AG20443 (cell line): ENCODE results near the gene TAF5L.

ENCODE experiments used
- DNase-seq: peaks from one replicate; pipeline ENCODE4 v3.0.0; 2012; ENCODE audit warnings: low spot score, mixed read lengths

Gene TAF5L

DNA sequence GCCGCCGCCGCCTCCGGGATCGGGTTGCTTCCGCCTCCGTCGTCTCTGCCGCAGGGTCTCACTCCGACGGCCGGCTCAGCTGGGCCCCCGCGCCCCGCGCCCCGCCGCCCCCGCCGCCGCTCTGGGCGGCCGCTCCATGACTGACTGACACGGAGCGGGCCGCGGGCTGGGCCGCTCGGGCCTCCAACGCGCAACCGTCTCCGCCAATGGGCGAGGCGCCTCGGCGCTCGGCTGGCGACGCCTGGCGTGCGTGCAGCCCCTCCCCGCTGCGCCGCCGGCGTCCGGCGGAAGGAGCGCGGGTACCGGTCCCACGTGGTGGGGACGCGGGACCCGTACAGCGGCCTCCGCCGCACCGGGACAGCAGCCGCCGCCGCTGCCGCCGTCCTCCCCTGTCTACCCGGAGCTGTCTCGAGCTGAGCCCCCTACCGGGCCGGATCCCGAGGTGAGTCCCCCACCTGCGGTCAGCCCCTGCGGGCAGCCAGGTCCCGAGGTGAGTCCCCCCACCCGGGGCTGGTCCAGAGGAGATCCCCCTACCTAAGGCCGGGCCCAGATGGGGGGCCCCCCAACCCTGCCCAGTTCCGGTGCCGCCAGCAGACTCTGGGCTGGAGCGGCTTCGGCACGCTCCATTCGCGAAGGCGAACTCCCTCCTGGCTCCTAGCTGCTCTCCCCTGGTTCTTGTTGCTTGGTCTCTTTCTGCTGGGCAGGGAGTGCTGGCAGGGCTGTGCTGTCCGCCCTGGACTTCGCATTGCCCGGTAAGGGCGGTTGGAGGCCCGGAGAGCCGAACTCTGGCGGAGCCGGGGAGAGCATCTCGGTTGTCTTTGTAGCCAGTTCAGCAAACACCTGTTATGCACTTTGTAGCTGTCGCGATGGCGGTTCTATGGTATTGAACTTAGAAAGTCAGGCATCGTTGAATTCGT lies at the start of gene TAF5L, which contains the start of gene URB2:
Gene TAF5L (minus strand): TSS at position 208 of the 917 bp plus-strand sequence. CDS start 11,640 bp downstream, outside the sequence.
Gene URB2 (plus strand): TSS at position 333 of the 917 bp plus-strand sequence. CDS start 1,387 bp downstream, outside the sequence.
- DNase-seq = peak; percentile 98

DNA sequence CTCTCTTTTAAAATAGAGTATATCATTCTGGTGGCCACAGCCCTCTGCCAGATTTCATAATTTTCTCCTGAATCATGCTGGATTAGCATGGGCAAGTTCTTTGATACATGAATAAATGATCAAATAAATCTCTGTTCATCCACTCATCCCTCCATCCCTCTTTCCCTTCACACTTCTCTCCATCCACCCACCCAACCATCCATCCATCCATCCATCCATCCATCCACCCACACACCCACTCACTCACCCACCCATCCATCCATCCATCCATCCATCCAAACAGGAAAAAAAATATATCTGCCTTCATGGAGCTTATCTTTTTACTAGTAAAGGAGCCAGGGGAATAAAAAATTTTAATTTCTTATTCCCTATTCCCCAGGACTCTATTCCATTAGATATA lies 49.5 kb upstream of the TAF5L start:
- no peak for DNase-seq

DNA sequence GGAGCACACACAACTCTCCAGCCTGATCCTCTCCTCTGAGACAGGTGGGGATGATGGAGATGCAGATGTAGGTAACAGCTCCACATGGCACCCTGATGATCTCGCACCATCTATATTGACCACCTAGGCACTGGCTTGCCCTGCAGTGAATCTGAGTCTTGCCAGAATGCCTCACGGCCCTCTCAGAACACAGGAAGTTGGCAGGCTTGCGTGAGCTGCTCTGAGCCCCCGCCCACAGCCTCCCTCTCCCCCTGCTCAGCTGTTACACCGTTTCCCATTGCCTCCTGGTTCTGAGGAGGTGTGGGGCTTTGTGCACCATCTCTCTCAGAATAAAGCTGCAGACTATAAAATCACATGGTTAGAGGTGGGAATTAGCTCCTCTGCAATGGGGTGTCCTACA lies 48.1 kb upstream of the TAF5L start:
- DNase-seq = no peak

DNA sequence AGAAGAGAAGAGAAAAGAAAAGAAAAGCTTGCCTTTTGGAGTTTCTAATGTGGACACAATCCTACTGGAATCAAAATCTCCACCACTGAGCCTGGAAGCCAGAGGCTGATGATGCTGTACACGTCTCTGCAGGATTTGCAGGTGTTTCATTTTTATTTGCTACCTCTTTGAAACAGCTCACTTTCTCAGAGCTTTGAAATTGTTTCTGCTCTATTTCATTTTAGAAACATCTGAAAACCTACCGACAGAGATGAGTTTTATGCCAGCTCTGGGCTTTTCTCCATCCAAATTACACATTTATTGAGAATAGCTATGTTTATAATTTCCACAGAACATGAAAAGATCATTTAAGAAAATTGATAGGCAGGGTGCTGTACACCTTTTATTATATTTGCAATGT lies 46.3 kb upstream of the TAF5L start:
- DNase-seq = no peak

DNA sequence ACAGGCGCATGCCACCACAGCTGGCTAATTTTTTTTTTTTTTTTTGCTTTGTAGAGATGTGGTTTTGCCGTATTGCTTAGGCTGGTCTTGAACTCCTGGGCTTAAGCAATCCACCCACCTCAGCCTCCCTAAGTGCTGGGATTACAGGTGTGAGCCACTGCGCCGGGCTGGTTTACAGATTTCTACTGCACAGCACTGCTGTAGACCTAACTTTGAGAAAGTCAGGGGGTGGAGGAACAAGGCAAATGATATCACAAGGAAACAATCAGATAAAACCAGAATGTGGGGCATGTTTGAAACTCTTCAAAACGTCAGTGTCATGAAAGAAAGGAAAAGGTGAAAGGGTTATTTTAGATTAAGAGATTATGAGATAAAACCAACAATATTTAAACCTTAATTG lies 45.4 kb upstream of the TAF5L start:
- DNase-seq = no peak

DNA sequence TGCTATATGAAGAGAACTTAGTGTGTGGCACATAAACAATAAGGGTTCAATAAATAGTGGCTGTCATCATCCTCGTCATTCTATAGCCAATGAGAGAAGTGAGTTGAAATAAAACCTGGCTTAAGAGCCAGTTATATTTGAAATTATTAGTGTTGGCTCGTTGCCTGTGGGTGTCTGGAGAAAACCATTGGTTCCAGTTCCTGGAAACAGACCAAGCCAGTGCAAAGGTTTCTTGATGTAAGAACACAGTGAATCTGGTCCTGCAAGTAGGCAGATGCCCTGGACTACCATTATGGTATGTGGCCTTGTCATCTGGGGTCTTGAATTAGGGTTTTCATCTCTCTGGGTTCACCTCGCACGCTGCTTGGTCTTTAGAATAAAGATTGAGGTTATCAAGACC lies 43.4 kb upstream of the TAF5L start:
- DNase-seq = no peak

DNA sequence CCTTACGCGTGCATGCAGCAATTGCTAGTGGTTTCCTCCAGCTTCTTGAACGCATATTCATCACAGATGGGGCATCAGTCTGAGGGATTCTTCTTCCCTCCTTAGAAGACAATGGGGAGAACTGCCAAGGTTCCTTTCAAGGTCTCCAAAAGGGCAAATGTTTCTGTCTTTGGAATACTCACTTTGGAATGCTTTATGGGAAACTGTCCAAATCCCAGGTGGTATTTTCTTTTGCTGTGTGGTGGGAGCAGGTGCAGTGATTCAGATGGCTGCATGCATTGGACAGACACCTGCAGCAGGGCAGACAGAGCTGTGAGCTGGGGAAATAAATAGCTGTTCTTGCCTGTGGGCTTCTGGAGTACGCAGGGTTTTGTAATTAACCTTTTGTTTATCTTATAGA lies 40.7 kb upstream of the TAF5L start:
- no peak for DNase-seq

DNA sequence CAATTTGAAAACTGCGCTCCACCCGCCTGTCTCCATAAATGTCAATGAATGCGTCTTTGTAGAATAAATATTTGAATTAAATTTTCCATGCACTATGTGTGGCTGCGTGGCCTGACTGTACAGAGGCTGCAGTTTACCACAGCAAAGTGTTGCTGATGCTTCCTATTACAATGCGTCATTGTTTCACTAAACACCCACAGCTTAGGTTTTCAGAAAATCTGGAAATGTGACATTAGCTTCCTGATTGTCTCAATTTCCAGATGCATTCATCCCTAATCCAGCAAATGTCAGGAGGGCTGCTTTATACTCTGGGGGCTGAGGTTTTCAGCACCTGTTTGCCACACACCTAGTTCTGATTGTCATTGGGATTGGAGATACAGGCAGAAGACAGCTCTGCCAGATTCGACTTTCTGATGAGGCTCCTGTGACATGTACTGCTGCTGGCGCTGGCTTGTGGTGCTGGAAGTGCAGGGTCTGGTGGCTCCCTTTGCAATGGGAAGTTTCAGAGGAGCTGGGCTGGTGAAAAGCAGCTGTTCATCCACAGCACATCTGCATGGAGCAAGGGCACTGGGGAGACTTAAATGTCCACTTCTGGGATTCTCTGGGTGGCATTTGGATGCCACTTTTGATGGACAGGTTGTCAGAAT lies 40.1 kb upstream of the TAF5L start:
- no peak for DNase-seq

DNA sequence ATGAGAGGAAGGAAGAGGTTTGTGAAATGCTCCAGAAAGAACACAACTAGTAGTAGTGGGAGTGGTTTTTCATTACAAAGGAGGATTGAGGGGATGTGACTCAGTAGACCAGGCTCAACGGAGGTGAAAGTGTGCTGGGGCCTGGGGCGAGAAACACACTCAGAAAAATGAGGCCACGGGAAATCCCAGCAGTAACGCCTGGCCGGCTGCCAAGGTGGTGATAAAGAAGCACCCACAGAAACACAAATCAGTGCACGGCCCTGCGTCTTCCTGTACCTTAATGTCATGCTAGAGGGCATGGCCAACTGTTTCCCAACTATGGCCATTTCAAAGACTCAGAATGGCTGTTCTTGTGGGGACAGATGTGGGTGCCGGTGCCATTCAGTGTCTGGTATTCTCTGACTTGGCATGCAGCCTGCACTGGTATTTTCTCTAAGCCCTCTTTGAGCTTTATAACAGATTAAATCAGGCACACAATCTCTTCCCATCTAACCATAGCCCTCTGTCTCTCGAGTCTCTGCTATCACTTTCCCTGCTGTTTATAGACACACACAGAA lies 38.3 kb upstream of the TAF5L start:
- no peak for DNase-seq

DNA sequence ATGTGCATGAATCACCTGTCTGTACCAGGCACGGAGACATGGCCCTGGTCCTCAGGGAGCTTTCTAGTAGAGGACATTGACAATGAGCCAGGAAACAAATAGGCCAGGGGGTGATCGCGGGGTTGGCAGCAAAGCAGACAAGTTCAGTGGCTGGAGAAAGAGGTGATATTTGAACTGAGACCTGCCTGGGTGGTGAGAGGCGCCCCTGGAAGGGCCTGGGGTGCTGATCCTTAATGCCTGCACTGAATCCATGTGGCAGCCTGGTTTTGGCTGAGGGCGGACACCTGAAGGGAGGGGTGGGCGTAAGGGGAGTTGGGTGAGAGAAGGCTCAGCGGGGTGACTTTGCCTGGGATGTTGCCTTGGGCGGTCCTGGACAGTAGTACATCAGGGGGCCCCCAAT lies 36.0 kb upstream of the TAF5L start:
- no peak for DNase-seq

DNA sequence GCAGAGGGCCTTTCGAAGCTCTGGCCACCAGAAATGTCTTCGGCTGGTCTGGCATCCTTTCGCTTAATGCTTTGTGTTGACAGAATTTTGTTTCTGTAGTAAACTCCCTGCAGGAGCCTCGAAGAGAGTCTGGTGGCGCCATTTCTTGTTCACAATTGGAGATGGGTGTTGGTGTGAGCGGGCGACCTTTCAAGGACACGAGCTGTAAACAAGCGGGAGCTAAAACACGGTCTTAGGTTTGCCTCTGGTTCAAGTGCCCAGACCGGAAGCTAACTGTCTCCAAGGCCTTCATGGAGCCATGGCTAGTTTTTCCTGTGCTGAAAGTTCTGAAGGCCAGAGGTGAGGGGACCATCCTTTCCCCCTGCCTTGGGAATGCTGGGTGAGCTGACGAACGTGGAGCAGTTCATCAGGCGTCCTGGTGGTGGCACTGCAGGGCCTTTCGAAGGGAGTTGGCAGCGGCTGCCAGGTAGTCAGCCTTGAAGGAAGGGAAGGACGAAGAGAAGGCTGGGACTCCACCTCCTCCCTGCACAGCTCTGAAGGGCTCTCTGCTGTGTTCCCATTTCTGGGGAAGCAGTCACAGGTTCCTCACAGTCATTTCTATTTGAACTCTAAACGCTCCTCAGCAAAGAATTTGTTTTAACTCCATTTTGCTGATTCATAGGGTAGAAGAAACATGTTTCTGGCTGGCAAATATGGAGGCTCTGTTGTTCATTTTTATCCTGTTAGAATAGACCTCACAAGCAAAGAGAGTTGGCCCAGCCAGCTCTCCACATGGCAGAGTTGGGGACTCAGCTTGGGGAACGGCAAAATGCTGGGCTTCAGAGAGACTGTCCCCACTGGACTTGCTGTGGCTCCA lies 35.3 kb upstream of the TAF5L start:
- peak; percentile 94 for DNase-seq

DNA sequence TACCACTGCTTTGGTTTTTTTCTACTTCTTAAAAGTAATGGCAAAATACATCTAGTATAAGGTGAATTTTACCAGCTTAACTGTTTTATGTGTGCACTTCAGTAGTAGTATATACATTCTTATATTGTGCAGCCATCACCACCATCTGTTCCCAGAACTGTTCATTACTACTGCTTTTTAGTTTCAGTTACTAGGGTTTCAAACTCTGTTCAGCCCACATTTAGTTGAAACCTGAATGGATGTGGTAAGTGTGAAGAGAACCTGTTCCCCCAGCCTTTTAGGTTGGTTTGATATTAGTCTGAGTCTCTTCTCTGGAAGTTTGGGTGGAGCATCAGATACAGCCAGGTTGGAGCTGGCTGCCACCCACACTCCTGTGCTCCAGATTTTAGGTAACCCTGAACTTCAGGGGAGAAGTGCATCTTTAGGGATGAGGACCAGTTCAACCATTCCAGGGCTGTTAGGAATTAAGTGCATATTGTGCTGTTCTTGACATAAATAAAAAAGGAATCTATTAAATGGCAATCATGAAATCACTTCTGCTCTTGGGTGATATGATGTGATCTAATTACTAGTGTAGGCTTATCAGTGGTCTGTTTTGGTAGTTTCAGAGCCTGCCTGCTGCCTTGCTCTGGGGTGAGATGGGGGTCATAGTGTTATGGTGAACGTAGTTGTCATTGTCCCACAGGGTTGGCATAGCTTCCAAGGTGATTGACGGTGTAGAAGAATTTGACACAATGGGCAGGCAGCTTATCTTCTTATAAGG lies 32.3 kb upstream of the TAF5L start:
- no peak for DNase-seq

DNA sequence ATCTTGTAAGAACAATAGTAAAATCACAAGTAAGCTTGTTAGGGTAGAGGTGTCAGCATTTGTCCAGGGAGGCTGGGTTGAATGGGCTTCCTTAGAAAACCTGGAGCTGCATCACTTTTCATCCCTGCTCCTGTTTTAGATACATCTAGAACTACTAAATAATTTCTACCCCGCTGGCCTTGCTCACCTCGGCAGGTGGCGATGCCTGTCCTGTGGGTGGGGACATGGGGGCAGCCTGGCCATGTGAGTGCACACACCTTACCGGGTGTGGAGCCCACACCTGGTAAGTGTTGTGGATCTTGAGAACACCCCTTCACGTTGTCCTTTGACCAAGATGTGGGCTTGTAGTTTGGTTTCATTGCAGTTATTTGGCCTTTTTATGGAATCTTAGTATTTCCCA lies 29.9 kb upstream of the TAF5L start:
- no peak for DNase-seq

DNA sequence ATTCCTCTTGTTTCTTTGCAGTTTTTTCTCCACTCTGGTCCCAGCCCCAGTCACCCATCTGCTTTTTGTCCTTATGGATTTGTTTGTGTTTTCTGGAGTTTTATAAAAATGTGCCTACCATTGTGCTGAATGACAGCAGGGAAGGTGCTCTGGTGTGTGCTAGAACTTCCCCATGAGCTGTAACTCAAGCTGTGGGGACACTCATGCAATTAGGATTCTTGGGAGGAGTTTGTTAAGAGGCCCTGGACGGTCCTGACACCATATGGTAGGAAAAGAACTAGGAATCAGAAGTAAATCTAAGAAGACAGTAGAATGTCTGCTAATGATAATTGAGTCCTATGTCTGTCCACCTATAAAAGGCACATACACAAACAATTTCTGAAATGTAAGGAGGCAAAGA lies 27.5 kb upstream of the TAF5L start:
- no peak for DNase-seq

DNA sequence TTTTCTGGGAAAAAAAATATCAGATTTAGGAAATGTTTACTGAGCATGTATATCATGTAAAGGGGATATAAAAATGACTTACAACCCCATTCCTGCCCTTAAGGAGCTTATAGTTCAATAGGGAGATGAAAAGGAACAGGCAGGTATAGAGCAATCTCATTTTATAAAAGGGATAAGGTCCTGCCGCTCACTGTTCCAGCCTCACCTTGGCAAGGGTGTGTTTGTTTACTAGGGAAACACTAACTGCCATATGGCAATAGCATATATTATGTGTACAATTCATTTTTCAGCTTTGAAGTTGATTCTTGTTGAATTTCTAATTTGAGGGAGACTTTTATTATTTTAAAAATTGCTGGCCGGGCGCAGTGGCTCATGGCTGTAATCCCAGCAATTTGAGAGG lies 25.6 kb upstream of the TAF5L start:
- DNase-seq = no peak

DNA sequence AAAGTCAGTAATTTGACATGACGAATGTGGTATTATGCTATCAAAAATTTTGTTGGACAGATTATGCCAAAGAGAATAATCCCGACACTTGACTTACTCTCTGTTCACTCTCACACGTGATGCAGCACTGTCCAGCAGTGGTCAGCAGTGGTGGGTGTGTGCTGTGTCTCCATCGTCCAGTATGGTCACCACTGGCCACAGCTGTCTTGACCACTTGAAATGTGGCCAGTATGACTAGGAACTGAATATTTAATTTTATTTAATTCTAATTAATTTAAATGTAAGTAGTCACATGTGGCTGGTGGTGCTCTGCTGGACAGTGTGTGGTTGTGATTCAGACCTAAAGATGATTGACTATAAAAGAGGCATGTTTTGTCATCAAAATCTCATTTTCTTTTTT lies 24.1 kb upstream of the TAF5L start:
- DNase-seq = no peak

DNA sequence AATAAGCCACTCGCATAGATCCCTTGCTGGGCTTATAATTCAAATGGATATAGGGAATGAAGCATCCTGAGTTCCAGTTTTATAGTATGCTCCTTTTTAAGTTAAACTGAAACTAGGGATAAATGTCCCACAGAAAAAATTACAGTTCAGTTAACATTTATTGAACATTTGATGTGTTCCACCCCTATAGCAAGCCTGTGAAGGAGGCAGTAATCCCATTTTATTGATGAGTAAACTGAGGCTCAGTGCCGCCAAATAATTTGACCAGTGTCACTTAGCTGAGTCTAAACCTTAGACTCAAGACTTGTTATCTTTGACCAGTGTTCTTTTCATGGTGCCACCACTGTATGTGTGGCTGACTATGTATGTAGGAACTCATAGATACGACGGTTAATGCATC lies 22.5 kb upstream of the TAF5L start:
- no peak for DNase-seq

DNA sequence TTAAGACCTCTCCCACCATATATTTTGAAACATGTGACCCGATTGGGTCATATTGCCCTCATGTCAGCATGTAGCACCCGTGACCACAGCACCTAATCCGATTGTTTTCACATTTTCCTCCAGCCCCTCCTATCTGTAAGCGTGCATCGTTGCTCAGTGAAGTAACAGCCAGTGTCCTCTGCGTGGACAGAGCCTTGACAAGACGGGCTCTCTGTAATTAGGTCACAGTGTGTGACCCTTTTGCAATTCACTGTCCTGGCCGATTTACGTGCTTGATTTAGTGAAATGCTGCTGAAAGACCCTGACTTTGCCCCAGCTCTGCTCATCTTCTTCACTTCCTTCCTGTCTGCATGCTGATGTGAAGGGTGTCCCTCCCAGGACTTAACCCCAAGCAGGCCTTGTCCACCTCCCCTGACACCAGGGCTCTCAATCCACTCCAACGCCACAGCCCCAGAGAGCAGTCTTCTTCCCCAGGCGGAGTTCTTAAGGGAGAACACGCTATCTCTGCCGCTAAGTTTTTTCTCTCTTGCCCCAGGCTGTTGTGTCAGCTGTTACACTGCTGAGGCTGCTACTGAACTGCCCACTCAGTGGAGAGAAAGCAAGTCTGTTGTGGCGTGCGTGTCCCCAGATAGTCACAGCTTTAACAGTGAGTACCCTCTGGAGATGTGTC lies 19.5 kb upstream of the TAF5L start:
- no peak for DNase-seq

DNA sequence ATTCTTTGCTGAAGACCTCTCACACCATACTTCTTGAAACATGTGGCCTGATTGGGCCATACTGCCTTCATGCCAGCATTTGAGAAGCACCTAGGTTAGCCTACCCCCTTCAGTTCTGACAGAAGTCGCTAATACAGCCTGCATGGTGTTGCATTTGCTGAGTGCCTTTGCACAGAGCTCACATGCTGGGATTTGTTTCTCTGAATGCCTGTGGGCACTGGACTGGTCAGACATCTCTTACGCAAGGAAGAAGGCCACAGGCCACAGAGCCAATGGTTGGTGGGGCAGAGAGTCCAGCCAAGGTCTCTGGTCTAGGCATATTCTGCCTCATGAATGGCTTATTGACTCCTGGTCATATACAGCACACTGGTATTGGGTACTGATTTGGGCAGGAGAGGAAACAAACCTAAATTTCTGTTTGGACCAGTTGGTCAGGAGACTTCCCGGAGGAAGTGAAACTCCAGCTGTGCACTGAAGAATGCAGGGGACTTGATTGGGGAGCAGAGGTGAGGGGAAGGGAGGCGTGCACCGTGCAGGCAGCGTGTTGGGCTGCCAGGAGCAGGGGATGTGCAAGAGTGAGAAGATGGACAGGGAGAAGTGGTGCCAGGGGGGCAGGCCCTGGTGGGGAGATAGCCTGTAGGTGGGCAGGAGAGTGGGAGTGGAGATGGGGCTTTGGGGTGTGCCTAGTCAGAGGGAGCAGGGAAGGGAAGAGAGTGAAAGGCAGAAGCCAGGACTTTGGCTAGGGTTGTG lies 18.2 kb upstream of the TAF5L start:
- DNase-seq = no peak

DNA sequence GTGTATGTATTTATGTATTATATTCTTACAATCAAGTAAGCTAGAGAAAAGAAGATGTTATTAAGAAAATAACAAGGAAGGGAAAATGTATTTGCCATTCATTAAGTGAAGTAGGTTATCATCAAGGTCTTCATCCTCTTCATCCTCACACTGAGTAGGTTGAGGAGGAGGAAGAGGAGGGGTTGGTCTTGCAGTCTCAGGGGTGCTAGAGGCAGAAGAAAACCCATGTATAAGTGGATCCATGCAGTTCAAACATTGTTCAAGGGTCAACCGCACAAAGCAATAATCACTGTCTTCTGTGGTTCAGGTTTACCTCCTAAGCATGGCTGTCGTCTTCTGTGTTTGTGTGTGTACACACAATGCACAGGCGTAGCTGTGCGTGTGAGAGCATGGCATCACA lies 17.0 kb upstream of the TAF5L start:
- DNase-seq = no peak
